ENCODE results near the gene CMTR1. TPM values are rescaled to one million over a fixed set of nuclear protein-coding genes. Genes with fewer than 3 reads are reported as not detected.
"Not testable (repeated sequence)": the region's sequence is repeated elsewhere in the genome, so short reads cannot be mapped to it uniquely, and the experiment has no call there.

Gene CMTR1
- total RNA-seq, 2 donors from 2014 or later = 42.9 to 75.9 TPM

GRCh38 chr6:37426058-37426944 is 6.7 kb upstream of the CMTR1 start:
- H3K36me3 Mint-ChIP-seq = no peaks in the 10 kb centered on the region
- H3K27ac Mint-ChIP-seq = no peak overlapping the region
- DNase-seq (ENCODE audit: low spot score in 2 of 2) = no peak
- no peak for ATAC-seq
- H3K9me3 Mint-ChIP-seq = no peaks in the 10 kb centered on the region

- ATAC-seq = no peak
- no peak overlapping the region for H3K27ac Mint-ChIP-seq
Observed at GRCh38 chr6:37426945-37427510, 6.0 kb upstream of the CMTR1 start.

GRCh38 chr6:37429352-37429750 is 3.7 kb upstream of the CMTR1 start:
- DNase-seq (ENCODE audit: low spot score in 2 of 2) (no peak), ATAC-seq (no peak)
- H3K9me3 Mint-ChIP-seq = no peaks in the 10 kb centered on the region
- H3K27ac Mint-ChIP-seq = no peak overlapping the region
- H3K36me3 Mint-ChIP-seq = peaks cover 0 to 10% of the 10 kb centered on the region in 2 donors

More at GRCh38 chr6:37426945-37427510, 6.0 kb upstream of the CMTR1 start:
- DNase-seq (ENCODE audit: low spot score in 2 of 2) = no peak
- Mint-ChIP-seq H3K9me3 (no peaks in the 10 kb centered on the region), H3K36me3 (no peaks in the 10 kb centered on the region)

- no peaks in the 10 kb centered on the region for H3K9me3 Mint-ChIP-seq
- no peak for ATAC-seq
- peak overlapping the region; percentile 73 to 97 for H3K27ac Mint-ChIP-seq
- H3K36me3 Mint-ChIP-seq = peaks cover 8 to 24% of the 10 kb centered on the region in 2 donors
- DNase-seq (ENCODE audit: low spot score in 2 of 2) = no peak
Observed at GRCh38 chr6:37432590-37432915, 468 bp upstream of the CMTR1 start.

- peak; percentile 38 to 72 for ATAC-seq
- H3K27ac Mint-ChIP-seq = peak overlapping the region; percentile 97 to 99
- peaks cover 11 to 29% of the 10 kb centered on the region in 2 donors for H3K36me3 Mint-ChIP-seq
- peak; percentile 35 to 72 for DNase-seq (ENCODE audit: low spot score in 2 of 2)
- H3K9me3 Mint-ChIP-seq = no peaks in the 10 kb centered on the region
Observed at GRCh38 chr6:37433657-37434271, 743 bp downstream of the CMTR1 start.

GRCh38 chr6:37435373-37435772 is 2.4 kb downstream of the CMTR1 start:
- Mint-ChIP-seq H3K9me3 (no peaks in the 10 kb centered on the region), H3K27ac (no peak overlapping the region), H3K36me3 (peaks cover 11 to 29% of the 10 kb centered on the region in 2 donors)
- no peak for ATAC-seq
- no peak for DNase-seq (ENCODE audit: low spot score in 2 of 2)

- Mint-ChIP-seq H3K36me3 (peaks cover 11 to 29% of the 10 kb centered on the region in 2 donors), H3K27ac (no peak overlapping the region), H3K9me3 (no peaks in the 10 kb centered on the region)
- no peak for ATAC-seq
- DNase-seq (ENCODE audit: low spot score in 2 of 2) = no peak
Observed at GRCh38 chr6:37435816-37436215, 2.8 kb downstream of the CMTR1 start.

- ATAC-seq (no peak), DNase-seq (ENCODE audit: low spot score in 2 of 2) (no peak)
- Mint-ChIP-seq H3K27ac (no peak overlapping the region), H3K9me3 (no peaks in the 10 kb centered on the region), H3K36me3 (peaks cover 14 to 24% of the 10 kb centered on the region in 2 donors)
Observed at GRCh38 chr6:37438930-37439329, 5.9 kb downstream of the CMTR1 start.

- Mint-ChIP-seq H3K36me3 (peaks cover 22 to 32% of the 10 kb centered on the region in 2 donors), H3K9me3 (no peaks in the 10 kb centered on the region), H3K27ac (peak overlapping the region in 1 of 2 donors; percentile 22)
- ATAC-seq (peak in 1 of 2 donors; percentile 50), DNase-seq (ENCODE audit: low spot score in 2 of 2) (no peak)
Observed at GRCh38 chr6:37441651-37442050, 8.6 kb downstream of the CMTR1 start.

- no peaks in the 10 kb centered on the region for H3K9me3 Mint-ChIP-seq
- peaks cover 16 to 27% of the 10 kb centered on the region in 2 donors for H3K36me3 Mint-ChIP-seq
- peak; percentile 18 to 22 for ATAC-seq
- DNase-seq (ENCODE audit: low spot score in 2 of 2) = no peak
- peak overlapping the region; percentile 72 to 91 for H3K27ac Mint-ChIP-seq
Observed at GRCh38 chr6:37442416-37443215, 9.6 kb downstream of the CMTR1 start.

- ATAC-seq; DNase-seq (ENCODE audit: low spot score in 2 of 2); H3K9me3 Mint-ChIP-seq: not testable (repeated sequence)
- peaks cover 14 to 23% of the 10 kb centered on the region in 2 donors for H3K36me3 Mint-ChIP-seq
- H3K27ac Mint-ChIP-seq = peak overlapping the region; percentile 72
Observed at GRCh38 chr6:37443216-37443542, 10.2 kb downstream of the CMTR1 start.

GRCh38 chr6:37449984-37450383 is 17.0 kb downstream of the CMTR1 start:
- Mint-ChIP-seq H3K27ac (no peak overlapping the region), H3K36me3 (peaks cover 27 to 38% of the 10 kb centered on the region in 2 donors), H3K9me3 (no peaks in the 10 kb centered on the region)
- no peak for DNase-seq (ENCODE audit: low spot score in 2 of 2)
- peak in 1 of 2 donors; percentile 76 for ATAC-seq

- Mint-ChIP-seq H3K36me3 (peaks cover 25 to 26% of the 10 kb centered on the region in 2 donors), H3K9me3 (no peaks in the 10 kb centered on the region), H3K27ac (peak overlapping the region; percentile 68 to 76)
- no peak for DNase-seq (ENCODE audit: low spot score in 2 of 2)
- ATAC-seq = peak; percentile 59 to 67
Observed at GRCh38 chr6:37451441-37452193, 18.6 kb downstream of the CMTR1 start.

GRCh38 chr6:37452522-37452921 is 19.5 kb downstream of the CMTR1 start:
- Mint-ChIP-seq H3K36me3 (peaks cover 23 to 25% of the 10 kb centered on the region in 2 donors), H3K27ac (peak overlapping the region; percentile 68 to 76), H3K9me3 (no peaks in the 10 kb centered on the region)
- ATAC-seq (no peak), DNase-seq (ENCODE audit: low spot score in 2 of 2) (no peak)

GRCh38 chr6:37454420-37455140 is 21.6 kb downstream of the CMTR1 start:
- no peak for DNase-seq (ENCODE audit: low spot score in 2 of 2)
- H3K36me3 Mint-ChIP-seq = peaks cover 30 to 33% of the 10 kb centered on the region in 2 donors
- H3K9me3 Mint-ChIP-seq = no peaks in the 10 kb centered on the region

More at GRCh38 chr6:37454420-37455140, 21.6 kb downstream of the CMTR1 start:
- no peak for ATAC-seq
- peak overlapping the region in 1 of 2 donors; percentile 54 for H3K27ac Mint-ChIP-seq
